K562 (cell line): Measurements from ENCODE around the gene FAM149B1. TPM values are rescaled to one million over a fixed set of nuclear protein-coding genes. Genes with fewer than 3 reads are reported as not detected.

Experiments
- CREBBP ChIP-seq: IDR thresholded peaks from one replicate; pipeline ENCODE4 v1.6.1; 2012; ENCODE audit warnings: low read depth, mild to moderate bottlenecking, control low read depth, inconsistent platforms, low read length
- DPF2 ChIP-seq: fragments of 450-650 bp; IDR thresholded peaks from 2 replicates; pipeline ENCODE4 v1.6.1; 2016
- GABPB1 ChIP-seq: sonication (generic); formaldehyde crosslinking; IDR thresholded peaks from 2 replicates; pipeline ENCODE4 v1.8.0; 2022; ENCODE audit warnings: mild to moderate bottlenecking, missing genetic modification reagents
- HNRNPL ChIP-seq: fragments of 200-400 bp; formaldehyde crosslinking; IDR thresholded peaks from 2 replicates; pipeline ENCODE4 v1.6.1; 2017; ENCODE audit warnings: low read depth, mild to moderate bottlenecking, low read length
- PCBP1 ChIP-seq: fragments of 200-400 bp; formaldehyde crosslinking; IDR thresholded peaks from 2 replicates; pipeline ENCODE4 v1.6.1; 2018; ENCODE audit warnings: mild to moderate bottlenecking, low read depth, low read length; ENCODE audit not compliant: poor library complexity, severe bottlenecking
- SLC30A9 ChIP-seq: fragments of 250-450 bp; sonication (Bioruptor Pico); IDR thresholded peaks from 2 replicates; pipeline ENCODE4 v1.8.0; 2022; ENCODE audit warnings: mild to moderate bottlenecking, moderate library complexity
- STAT6 ChIP-seq: sonication (generic); formaldehyde crosslinking; IDR thresholded peaks from 2 replicates; pipeline ENCODE4 v1.8.1; 2023; ENCODE audit warnings: mild to moderate bottlenecking, missing genetic modification reagents
- TAF7 ChIP-seq: fragments of 450-650 bp; IDR thresholded peaks from 2 replicates; pipeline ENCODE4 v1.6.1; 2016; ENCODE audit warnings: missing genetic modification characterization, missing compliant biosample characterization
- ZNF217 ChIP-seq: sonication (generic); formaldehyde crosslinking; IDR thresholded peaks from 2 replicates; pipeline ENCODE4 v1.8.0; 2022; ENCODE audit warnings: mild to moderate bottlenecking, missing genetic modification reagents
- ZNF354B ChIP-seq: fragments of 250-450 bp; sonication (Bioruptor Pico); IDR thresholded peaks from 2 replicates; pipeline ENCODE4 v1.4.0; 2020
- polyA plus RNA-seq, 8 experiments: library from polyadenylated mRNA; depleted of rRNA in 4 of 8; stranded (reverse) in 5 of 8; unstranded in 3 of 8; fragments of >200 nt; fragmentation: Nextera tagmentation in 2 of 8; fragmentation: Illumina TruSeq in 1 of 8; extraction: Ambion mirVana in 2 of 8; extraction: Trizol in 1 of 8; gene quantifications; 2 replicates each; pipeline versions ENCODE4 v1.2.1 to v1.2.3, GENCODE V29; 2011 to 2014; ENCODE audit warnings: inconsistent platforms in 1 of 8, missing spikeins in 1 of 8
- total RNA-seq, 7 experiments: library from RNA; depleted of rRNA in 6 of 7; stranded (reverse); fragments of >200 nt in 6 of 7; fragmentation: Illumina TruSeq in 2 of 7; extraction: Trizol in 2 of 7; gene quantifications; 2 replicates each; pipeline versions ENCODE4 v1.2.1 to v1.2.3, GENCODE V29; 2011 to 2021; ENCODE audit warnings: low replicate concordance in 1 of 7
- TF ChIP-seq, protein P1 (sequence below), 2 experiments: fragments of 150-350 bp in 1 of 2; IDR thresholded peaks; 2 replicates each; pipeline ENCODE4 v1.6.1; 2012 to 2016; ENCODE audit warnings: low read depth in 2 of 2, low read length in 2 of 2, mild to moderate bottlenecking in 1 of 2, moderate library complexity in 1 of 2
- TF ChIP-seq, protein P2 (sequence below): fragments of 200-800 bp; sonication (Bioruptor generic); IDR thresholded peaks from 2 replicates; pipeline ENCODE4 v1.6.1; 2017; ENCODE audit warnings: missing genetic modification characterization, missing compliant biosample characterization
- TF ChIP-seq, protein P3 (sequence below): IDR thresholded peaks from 2 replicates; pipeline ENCODE4 v1.6.1; 2011; ENCODE audit not compliant: insufficient read length; ENCODE audit errors: extremely low read depth

FAM149B1 gene
- total and polyA plus RNA-seq, 9 of the 15 experiments (the other 6 are each of a cell fraction or from before 2014, with no cell fraction given): 4.2 to 18.5 (median 9.3) TPM

DNA sequence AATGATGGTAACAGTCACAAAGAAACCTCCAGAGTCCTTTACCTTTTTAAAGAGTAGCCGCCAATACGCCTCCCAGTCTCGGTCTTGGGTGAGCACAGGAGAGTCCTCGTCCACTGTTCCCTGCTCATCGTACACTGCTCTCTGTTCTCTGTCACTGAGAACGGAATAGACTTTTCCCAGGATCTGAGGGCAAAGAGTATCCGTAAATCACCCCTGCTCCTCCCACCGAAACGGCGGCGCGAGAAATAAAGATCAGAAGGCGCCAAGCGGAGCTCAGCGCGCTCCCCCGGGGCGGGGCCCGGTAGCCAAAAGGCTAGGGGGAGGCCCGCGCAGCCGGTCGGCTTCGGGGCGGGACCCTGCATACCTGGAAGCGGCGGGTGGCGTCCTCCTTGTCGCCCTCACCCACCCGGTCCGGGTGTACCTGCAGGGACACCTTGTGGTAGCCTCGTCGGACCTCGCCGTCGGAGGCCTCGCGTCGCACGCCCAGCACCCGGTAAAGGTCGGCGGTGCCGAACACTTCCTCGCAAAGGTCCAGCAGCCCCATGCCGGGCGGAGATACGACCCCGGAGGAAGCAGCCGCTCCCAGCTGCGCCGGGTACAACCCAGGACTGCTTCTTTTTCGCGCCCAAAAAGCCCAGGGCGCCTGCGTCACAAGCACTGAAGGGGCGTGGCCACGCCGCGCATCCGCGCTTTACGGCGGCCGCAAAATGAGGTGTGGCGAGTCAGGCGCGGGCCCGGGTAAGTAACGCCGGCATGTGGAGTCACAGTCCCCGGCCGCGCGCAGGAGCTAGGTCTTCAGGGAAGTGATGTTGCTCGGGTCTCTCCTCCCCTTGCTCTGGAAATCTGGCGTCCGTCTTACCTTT lies 79.0 kb downstream of the FAM149B1 start, which contains the start of gene DNAJC9 (continued):
- TF ChIP-seq ZNF354B: no peak
- TF ChIP-seq, protein P1, sequence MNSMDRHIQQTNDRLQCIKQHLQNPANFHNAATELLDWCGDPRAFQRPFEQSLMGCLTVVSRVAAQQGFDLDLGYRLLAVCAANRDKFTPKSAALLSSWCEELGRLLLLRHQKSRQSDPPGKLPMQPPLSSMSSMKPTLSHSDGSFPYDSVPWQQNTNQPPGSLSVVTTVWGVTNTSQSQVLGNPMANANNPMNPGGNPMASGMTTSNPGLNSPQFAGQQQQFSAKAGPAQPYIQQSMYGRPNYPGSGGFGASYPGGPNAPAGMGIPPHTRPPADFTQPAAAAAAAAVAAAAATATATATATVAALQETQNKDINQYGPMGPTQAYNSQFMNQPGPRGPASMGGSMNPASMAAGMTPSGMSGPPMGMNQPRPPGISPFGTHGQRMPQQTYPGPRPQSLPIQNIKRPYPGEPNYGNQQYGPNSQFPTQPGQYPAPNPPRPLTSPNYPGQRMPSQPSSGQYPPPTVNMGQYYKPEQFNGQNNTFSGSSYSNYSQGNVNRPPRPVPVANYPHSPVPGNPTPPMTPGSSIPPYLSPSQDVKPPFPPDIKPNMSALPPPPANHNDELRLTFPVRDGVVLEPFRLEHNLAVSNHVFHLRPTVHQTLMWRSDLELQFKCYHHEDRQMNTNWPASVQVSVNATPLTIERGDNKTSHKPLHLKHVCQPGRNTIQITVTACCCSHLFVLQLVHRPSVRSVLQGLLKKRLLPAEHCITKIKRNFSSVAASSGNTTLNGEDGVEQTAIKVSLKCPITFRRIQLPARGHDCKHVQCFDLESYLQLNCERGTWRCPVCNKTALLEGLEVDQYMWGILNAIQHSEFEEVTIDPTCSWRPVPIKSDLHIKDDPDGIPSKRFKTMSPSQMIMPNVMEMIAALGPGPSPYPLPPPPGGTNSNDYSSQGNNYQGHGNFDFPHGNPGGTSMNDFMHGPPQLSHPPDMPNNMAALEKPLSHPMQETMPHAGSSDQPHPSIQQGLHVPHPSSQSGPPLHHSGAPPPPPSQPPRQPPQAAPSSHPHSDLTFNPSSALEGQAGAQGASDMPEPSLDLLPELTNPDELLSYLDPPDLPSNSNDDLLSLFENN (IDR thresholded peaks at IDR 0.05; ENCODE audit: low read depth in 2 of 2, low read length in 2 of 2): peak in 1 of 2 experiments; percentile 38; a peak in 1 of 4 replicates
- peak; percentile 69 for TF ChIP-seq TAF7 (tag)
- TF ChIP-seq CREBBP: no peak
- TF ChIP-seq ZNF217: no peak
- 0 out of 2 replicates have a peak, but pooled peaks have one; percentile 14 for TF ChIP-seq DPF2
- peak; percentile 98 for TF ChIP-seq STAT6 (CRISPR knock-in tag)
- TF ChIP-seq HNRNPL: peak; percentile 84
- no peak for TF ChIP-seq SLC30A9 (CRISPR knock-in tag)
- peak; percentile 89 for TF ChIP-seq GABPB1 (CRISPR knock-in tag)
- TF ChIP-seq, protein P2, sequence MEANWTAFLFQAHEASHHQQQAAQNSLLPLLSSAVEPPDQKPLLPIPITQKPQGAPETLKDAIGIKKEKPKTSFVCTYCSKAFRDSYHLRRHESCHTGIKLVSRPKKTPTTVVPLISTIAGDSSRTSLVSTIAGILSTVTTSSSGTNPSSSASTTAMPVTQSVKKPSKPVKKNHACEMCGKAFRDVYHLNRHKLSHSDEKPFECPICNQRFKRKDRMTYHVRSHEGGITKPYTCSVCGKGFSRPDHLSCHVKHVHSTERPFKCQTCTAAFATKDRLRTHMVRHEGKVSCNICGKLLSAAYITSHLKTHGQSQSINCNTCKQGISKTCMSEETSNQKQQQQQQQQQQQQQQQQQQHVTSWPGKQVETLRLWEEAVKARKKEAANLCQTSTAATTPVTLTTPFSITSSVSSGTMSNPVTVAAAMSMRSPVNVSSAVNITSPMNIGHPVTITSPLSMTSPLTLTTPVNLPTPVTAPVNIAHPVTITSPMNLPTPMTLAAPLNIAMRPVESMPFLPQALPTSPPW (CRISPR knock-in tag): peak; percentile 80
- peak; percentile 53 for TF ChIP-seq PCBP1
- TF ChIP-seq, protein P3, sequence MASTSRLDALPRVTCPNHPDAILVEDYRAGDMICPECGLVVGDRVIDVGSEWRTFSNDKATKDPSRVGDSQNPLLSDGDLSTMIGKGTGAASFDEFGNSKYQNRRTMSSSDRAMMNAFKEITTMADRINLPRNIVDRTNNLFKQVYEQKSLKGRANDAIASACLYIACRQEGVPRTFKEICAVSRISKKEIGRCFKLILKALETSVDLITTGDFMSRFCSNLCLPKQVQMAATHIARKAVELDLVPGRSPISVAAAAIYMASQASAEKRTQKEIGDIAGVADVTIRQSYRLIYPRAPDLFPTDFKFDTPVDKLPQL: no peak
